H9 (cell line): ENCODE data around the gene RFWD3. TPM values are rescaled to one million over a fixed set of nuclear protein-coding genes. Genes with fewer than 3 reads are reported as not detected.
A peak's percentile ranks its signal among the peaks of the same experiment; 100 is the strongest.

Source experiments
- DNase-seq: peaks from one replicate; pipeline ENCODE4 v3.0.0-alpha.2; 2017
- H2AFZ ChIP-seq: one replicate; pipeline ENCODE4 v1.6.1; 2013; ENCODE audit warnings: mild to moderate bottlenecking, low read length, control low read depth, moderate library complexity
- H2AK5ac ChIP-seq: 2 replicates; pipeline ENCODE4 v1.6.1; 2013; ENCODE audit warnings: low read length, control low read depth, mixed read lengths; ENCODE audit not compliant: insufficient read length
- H2BK120ac ChIP-seq: one replicate; pipeline ENCODE4 v1.6.1; 2013; ENCODE audit warnings: low read depth, mild to moderate bottlenecking, low read length, control low read depth, inconsistent platforms; ENCODE audit not compliant: poor library complexity, severe bottlenecking
- H2BK12ac ChIP-seq: 2 replicates; pipeline ENCODE4 v1.6.1; 2013; ENCODE audit warnings: low read length, control low read depth, mixed read lengths, low read depth; ENCODE audit not compliant: insufficient read length
- H2BK15ac ChIP-seq: 2 replicates; pipeline ENCODE4 v1.6.1; 2013; ENCODE audit warnings: low read depth, low read length, control low read depth
- H2BK20ac ChIP-seq: one replicate; pipeline ENCODE4 v1.6.1; 2013; ENCODE audit warnings: low read depth, mild to moderate bottlenecking, low read length, control low read depth, inconsistent platforms; ENCODE audit not compliant: poor library complexity, severe bottlenecking
- H2BK5ac ChIP-seq: 2 replicates; pipeline ENCODE4 v1.6.1; 2013; ENCODE audit warnings: low read length, control low read depth, mixed read lengths; ENCODE audit not compliant: insufficient read length
- H3K14ac ChIP-seq: 2 replicates; pipeline ENCODE4 v1.6.1; 2013; ENCODE audit warnings: low read length, control low read depth; ENCODE audit not compliant: insufficient read depth
- H3K18ac ChIP-seq: 2 replicates; pipeline ENCODE4 v1.6.1; 2013; ENCODE audit warnings: low read depth, mild to moderate bottlenecking, mixed read lengths, low read length, control low read depth; ENCODE audit not compliant: insufficient read length
- H3K23ac ChIP-seq: 2 replicates; pipeline ENCODE4 v1.6.1; 2013; ENCODE audit warnings: low read length, control low read depth, mixed read lengths, low read depth; ENCODE audit not compliant: insufficient read length
- H3K23me2 ChIP-seq: 2 replicates; pipeline ENCODE4 v1.6.1; 2013; ENCODE audit warnings: low read depth, mild to moderate bottlenecking, mixed read lengths, low read length, control low read depth; ENCODE audit not compliant: insufficient read length, poor library complexity, severe bottlenecking
- H3K27ac ChIP-seq: 2 replicates; pipeline ENCODE4 v1.5.1; 2013; ENCODE audit warnings: low read length, control low read depth, mixed read lengths, low read depth; ENCODE audit not compliant: insufficient read length
- H3K27me3 ChIP-seq: 2 replicates; pipeline ENCODE4 v1.6.1; 2013; ENCODE audit warnings: low read length, control low read depth, inconsistent platforms; ENCODE audit not compliant: insufficient read depth
- H3K4ac ChIP-seq: 2 replicates; pipeline ENCODE4 v1.6.1; 2013; ENCODE audit warnings: low read depth, mild to moderate bottlenecking, control low read depth, inconsistent platforms, low read length, moderate library complexity
- H3K4me1 ChIP-seq: 2 replicates; pipeline ENCODE4 v1.6.1; 2013; ENCODE audit warnings: low read length, control low read depth, inconsistent platforms; ENCODE audit not compliant: insufficient read depth
- H3K4me2 ChIP-seq: 2 replicates; pipeline ENCODE4 v1.6.1; 2013; ENCODE audit warnings: low read length, control low read depth, mixed read lengths; ENCODE audit not compliant: insufficient read length, insufficient read depth
- H3K56ac ChIP-seq: 2 replicates; pipeline ENCODE4 v1.6.1; 2013; ENCODE audit warnings: low read depth, mild to moderate bottlenecking, mixed read lengths, low read length, control low read depth; ENCODE audit not compliant: insufficient read length
- H3K79me1 ChIP-seq: 2 replicates; pipeline ENCODE4 v1.6.1; 2013; ENCODE audit warnings: low read depth, mild to moderate bottlenecking, moderate library complexity, low read length, control low read depth, inconsistent platforms; ENCODE audit not compliant: insufficient read depth, poor library complexity, severe bottlenecking
- H3K79me2 ChIP-seq: 2 replicates; pipeline ENCODE4 v1.6.1; 2013; ENCODE audit warnings: low read length, control low read depth, inconsistent platforms; ENCODE audit not compliant: insufficient read depth
- H3K9ac ChIP-seq: 2 replicates; pipeline ENCODE4 v1.6.1; 2013; ENCODE audit warnings: low read length, control low read depth, mixed read lengths; ENCODE audit not compliant: insufficient read length; ENCODE audit errors: extremely low read depth
- H3K9me3 ChIP-seq: one replicate; pipeline ENCODE4 v1.6.1; 2013; ENCODE audit warnings: low read depth, low read length, inconsistent platforms; ENCODE audit not compliant: control insufficient read depth
- H3T11ph ChIP-seq: one replicate; pipeline ENCODE4 v1.6.1; 2013; ENCODE audit warnings: mild to moderate bottlenecking, low read length, control low read depth, inconsistent platforms
- H4K20me1 ChIP-seq: one replicate; pipeline ENCODE4 v1.6.1; 2013; ENCODE audit not compliant: control insufficient read depth, insufficient read length, insufficient read depth
- H4K5ac ChIP-seq: 2 replicates; pipeline ENCODE4 v1.6.1; 2013; ENCODE audit warnings: low read depth, mild to moderate bottlenecking, mixed read lengths, low read length, control low read depth; ENCODE audit not compliant: insufficient read length
- H4K8ac ChIP-seq: replicated peaks from 2 replicates; pipeline ENCODE4 v1.6.1; 2013; ENCODE audit warnings: low read length, control low read depth, mixed read lengths, low read depth; ENCODE audit not compliant: insufficient read length
- H4K91ac ChIP-seq: 2 replicates; pipeline ENCODE4 v1.6.1; 2013; ENCODE audit warnings: low read depth, mild to moderate bottlenecking, moderate library complexity, mixed read lengths, low read length, control low read depth; ENCODE audit not compliant: insufficient read length
- H3K27ac Mint-ChIP-seq, 3 experiments: 2 replicates in 2 of 3; 3 replicates in 1 of 3; pipeline ENCODE4 v1.8.0; 2020 to 2021; ENCODE audit warnings: mixed read lengths in 3 of 3, mild to moderate bottlenecking in 1 of 3, moderate library complexity in 1 of 3
- H3K27me3 Mint-ChIP-seq: 2 replicates; pipeline ENCODE4 v1.8.0; 2021; ENCODE audit warnings: low read depth, mild to moderate bottlenecking, moderate library complexity, mixed read lengths
- H3K36me3 Mint-ChIP-seq, 3 experiments: 2 replicates in 2 of 3; 3 replicates in 1 of 3; pipeline ENCODE4 v1.8.0; 2020 to 2021; ENCODE audit warnings: low read depth in 3 of 3, mixed read lengths in 3 of 3; ENCODE audit not compliant: insufficient read depth in 1 of 3
- H3K4me1 Mint-ChIP-seq, 2 experiments: 2 replicates each; pipeline ENCODE4 v1.8.0; 2020; ENCODE audit warnings: mixed read lengths in 2 of 2
- H3K4me3 Mint-ChIP-seq, 2 experiments: 2 replicates in 1 of 2; 3 replicates in 1 of 2; pipeline ENCODE4 v1.8.0; 2020 to 2021; ENCODE audit warnings: mild to moderate bottlenecking in 2 of 2, mixed read lengths in 2 of 2, moderate library complexity in 1 of 2
- H3K9me3 Mint-ChIP-seq, 2 experiments: 2 replicates in 1 of 2; 3 replicates in 1 of 2; pipeline ENCODE4 v1.8.0; 2020; ENCODE audit warnings: mild to moderate bottlenecking in 2 of 2, mixed read lengths in 2 of 2, moderate library complexity in 1 of 2
- WGBS: extraction: QIAGEN DNeasy Blood & Tissue Kit; methylation state at CpG from one replicate; pipeline ENCODE4 v1.1.7; 2013; ENCODE audit warnings: missing lambda C conversion rate, low lambda C conversion rate, mixed read lengths; ENCODE audit not compliant: insufficient read length; ENCODE audit errors: extremely low coverage; 5-methylcytosine and 5-hydroxymethylcytosine counted together
- total RNA-seq: library from RNA; stranded (reverse); gene quantifications from 2 replicates; pipeline ENCODE4 v1.2.1, GENCODE V29; 2021
- TF ChIP-seq, protein P1 (sequence below): fragments of 200-600 bp; sonication (generic); conservative IDR thresholded peaks from 3 replicates; pipeline ENCODE4 v1.8.0; 2021; ENCODE audit warnings: antibody characterized with exemption, mild to moderate bottlenecking

The RFWD3 gene
- total RNA-seq, 1 experiment from 2014 or later: 114 TPM

DNA sequence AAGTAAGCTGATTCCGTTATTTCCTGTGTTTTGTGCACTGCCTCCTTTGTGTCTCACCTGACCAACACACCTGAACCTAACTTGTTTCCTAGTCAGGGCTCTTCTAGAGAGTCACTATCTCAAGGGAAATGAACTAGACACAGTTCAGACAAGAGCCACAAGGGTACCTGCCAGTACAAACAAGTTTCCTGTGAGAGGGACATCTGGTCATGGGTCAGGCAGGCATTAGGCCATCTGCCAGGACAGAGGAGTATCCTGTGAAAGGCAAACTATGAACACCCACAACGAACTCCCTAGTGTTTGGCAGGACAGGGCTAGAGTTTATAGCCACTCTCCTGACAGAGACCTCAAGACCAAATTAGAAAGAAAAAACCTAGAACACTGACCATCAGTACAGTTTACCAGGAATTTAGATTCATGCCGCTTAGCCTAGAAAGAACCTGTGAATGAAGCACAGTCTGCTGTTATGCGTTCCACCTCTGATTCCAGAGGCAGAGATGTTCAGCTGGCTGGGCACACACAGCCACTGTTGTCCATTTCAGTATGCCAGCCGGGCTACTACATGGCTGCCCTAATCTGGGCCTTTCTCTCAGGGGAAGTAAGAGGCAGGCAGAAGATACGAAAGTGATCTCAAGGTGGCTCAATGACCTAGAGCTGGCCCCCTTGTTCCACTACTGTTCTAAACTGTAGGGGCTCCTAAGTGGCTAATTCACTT lies 39.0 kb downstream of the RFWD3 start:
- H2AK5ac ChIP-seq: no peak overlapping the region
- H3K4me3 Mint-ChIP-seq: no peak overlapping the region
- no peaks in the 10 kb centered on the region for H3K27me3 ChIP-seq
- H2BK20ac ChIP-seq: no peak overlapping the region
- WGBS: no CpG with 5 or more reads among the region's 6 CpGs
- no peaks in the 10 kb centered on the region for H3K4me1 ChIP-seq
- TF ChIP-seq, protein P1, sequence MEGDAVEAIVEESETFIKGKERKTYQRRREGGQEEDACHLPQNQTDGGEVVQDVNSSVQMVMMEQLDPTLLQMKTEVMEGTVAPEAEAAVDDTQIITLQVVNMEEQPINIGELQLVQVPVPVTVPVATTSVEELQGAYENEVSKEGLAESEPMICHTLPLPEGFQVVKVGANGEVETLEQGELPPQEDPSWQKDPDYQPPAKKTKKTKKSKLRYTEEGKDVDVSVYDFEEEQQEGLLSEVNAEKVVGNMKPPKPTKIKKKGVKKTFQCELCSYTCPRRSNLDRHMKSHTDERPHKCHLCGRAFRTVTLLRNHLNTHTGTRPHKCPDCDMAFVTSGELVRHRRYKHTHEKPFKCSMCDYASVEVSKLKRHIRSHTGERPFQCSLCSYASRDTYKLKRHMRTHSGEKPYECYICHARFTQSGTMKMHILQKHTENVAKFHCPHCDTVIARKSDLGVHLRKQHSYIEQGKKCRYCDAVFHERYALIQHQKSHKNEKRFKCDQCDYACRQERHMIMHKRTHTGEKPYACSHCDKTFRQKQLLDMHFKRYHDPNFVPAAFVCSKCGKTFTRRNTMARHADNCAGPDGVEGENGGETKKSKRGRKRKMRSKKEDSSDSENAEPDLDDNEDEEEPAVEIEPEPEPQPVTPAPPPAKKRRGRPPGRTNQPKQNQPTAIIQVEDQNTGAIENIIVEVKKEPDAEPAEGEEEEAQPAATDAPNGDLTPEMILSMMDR: no peak
- H3K79me2 ChIP-seq: 0 out of 2 replicates have a peak, but pooled peaks cover 3% of the 10 kb centered on the region
- peaks cover 5 to 6% of the 10 kb centered on the region in 2 experiments for H3K4me1 Mint-ChIP-seq
- no peak overlapping the region for H2BK12ac ChIP-seq
- H2BK120ac ChIP-seq: no peak overlapping the region
- no peak overlapping the region for H3K14ac ChIP-seq
- no peak overlapping the region for H2BK15ac ChIP-seq
- H3K23ac ChIP-seq: no peak overlapping the region
- H3K18ac ChIP-seq: no peak overlapping the region
- H3K9ac ChIP-seq: no peak overlapping the region
- H3T11ph ChIP-seq: no peak overlapping the region
- H2BK5ac ChIP-seq: no peak overlapping the region
- no peaks in the 10 kb centered on the region for H3K9me3 Mint-ChIP-seq
- H3K27me3 Mint-ChIP-seq: no peaks in the 10 kb centered on the region
- no peak overlapping the region for H4K8ac ChIP-seq
- no peak overlapping the region for H3K27ac ChIP-seq
- H4K5ac ChIP-seq: no peak overlapping the region
- peaks cover 63 to 99% (median 99%) of the 10 kb centered on the region in 3 experiments for H3K36me3 Mint-ChIP-seq
- no peak overlapping the region for H3K56ac ChIP-seq
- H2AFZ ChIP-seq: no peak overlapping the region
- no peak overlapping the region for H3K4ac ChIP-seq
- H4K91ac ChIP-seq: no peak overlapping the region
- H4K20me1 ChIP-seq: no peaks in the 10 kb centered on the region
- H3K4me2 ChIP-seq: no peak overlapping the region
- peaks cover 4% of the 10 kb centered on the region for H3K79me1 ChIP-seq
- no peak for DNase-seq
- peak overlapping the region in 1 of 3 experiments; percentile 81; a peak in 3 of 7 replicates for H3K27ac Mint-ChIP-seq
- no peaks in the 10 kb centered on the region for H3K9me3 ChIP-seq
- H3K23me2 ChIP-seq: no peaks in the 10 kb centered on the region
